ENCODE measurements around the gene SERINC3.
A peak's percentile ranks its signal among the peaks of the same experiment; 100 is the strongest.

Gene SERINC3

GRCh38 chr20:44532259-44532980 is 10.6 kb upstream of the SERINC3 start:
- no peak for DNase-seq

GRCh38 chr20:44528309-44528708 is 6.4 kb upstream of the SERINC3 start:
- no peak for DNase-seq

- no peak for DNase-seq
These were observed 5.9 kb upstream of the SERINC3 start for GRCh38 chr20:44527716-44528199.

- no peak for DNase-seq
These were observed 4.3 kb upstream of the SERINC3 start for GRCh38 chr20:44526129-44526528.

- no peak for DNase-seq
These were observed 1.9 kb upstream of the SERINC3 start for GRCh38 chr20:44523746-44524145.

GRCh38 chr20:44522841-44523240 is 971 bp upstream of the SERINC3 start:
- no peak for DNase-seq

- DNase-seq, result no peak
These were observed 989 bp downstream of the SERINC3 start for GRCh38 chr20:44520881-44521280.

GRCh38 chr20:44518248-44518647 is 3.6 kb downstream of the SERINC3 start:
- no peak for DNase-seq

GRCh38 chr20:44517454-44517853 is 4.4 kb downstream of the SERINC3 start:
- DNase-seq, result no peak

- DNase-seq, result no peak
These were observed 5.4 kb downstream of the SERINC3 start for GRCh38 chr20:44516491-44516890.

GRCh38 chr20:44513871-44514270 is 8.0 kb downstream of the SERINC3 start:
- no peak for DNase-seq

- DNase-seq, result no peak
These were observed 12.1 kb downstream of the SERINC3 start for GRCh38 chr20:44509762-44510161.

- DNase-seq, result no peak
These were observed 17.2 kb downstream of the SERINC3 start for GRCh38 chr20:44504402-44505307.

- DNase-seq, result no peak
These were observed 18.9 kb downstream of the SERINC3 start for GRCh38 chr20:44502968-44503367.

- DNase-seq, result no peak
These were observed 20.4 kb downstream of the SERINC3 start for GRCh38 chr20:44501448-44501847.

GRCh38 chr20:44500221-44500620 is 21.6 kb downstream of the SERINC3 start:
- DNase-seq, result no peak

- DNase-seq, result no peak
These were observed 24.1 kb downstream of the SERINC3 start for GRCh38 chr20:44497761-44498160.

GRCh38 chr20:44496976-44497375 is 24.9 kb downstream of the SERINC3 start:
- peak; percentile 65 for DNase-seq

- DNase-seq, result no peak
These were observed 25.9 kb downstream of the SERINC3 start for GRCh38 chr20:44495802-44496481.

- DNase-seq, result no peak
These were observed 26.6 kb downstream of the SERINC3 start for GRCh38 chr20:44495257-44495656.

- no peak for DNase-seq
These were observed 27.2 kb downstream of the SERINC3 start for GRCh38 chr20:44494681-44495080.

- no peak for DNase-seq
These were observed 27.6 kb downstream of the SERINC3 start for GRCh38 chr20:44494266-44494665.

- DNase-seq, result no peak
These were observed 30.1 kb downstream of the SERINC3 start for GRCh38 chr20:44491635-44492395.

Measured in stimulated activated CD8-positive, alpha-beta memory T cell treated with anti-CD3 and anti-CD28 coated beads, Interleukin-4, amount 100 ng/mL, for 48 hours (primary cell).